Measurements from ENCODE around the gene TEKT1.
"Not testable (repeated sequence)": the region's sequence is repeated elsewhere in the genome, so short reads cannot be mapped to it uniquely, and the experiment has no call there.

Gene TEKT1

DNA sequence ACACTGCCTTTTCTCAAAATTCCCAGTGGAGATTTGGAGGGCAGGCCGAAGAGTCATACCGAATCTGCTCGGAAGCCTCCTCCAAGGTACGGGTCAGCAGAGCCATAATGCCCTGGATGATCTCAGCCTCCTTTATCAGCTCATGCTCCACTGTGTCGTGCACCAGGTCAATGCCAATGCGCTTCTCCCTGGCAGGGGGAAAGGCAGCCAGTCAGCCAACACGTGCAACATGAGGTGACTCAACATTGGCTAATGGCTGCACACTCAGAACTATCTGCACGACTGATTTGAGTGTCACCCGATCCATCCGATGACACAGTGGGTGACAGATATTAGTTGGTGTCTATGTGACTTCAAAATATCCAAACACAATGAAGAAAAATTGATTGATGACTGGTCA, 15.8 kb downstream of the TEKT1 start:
- no peak for DNase-seq

DNA sequence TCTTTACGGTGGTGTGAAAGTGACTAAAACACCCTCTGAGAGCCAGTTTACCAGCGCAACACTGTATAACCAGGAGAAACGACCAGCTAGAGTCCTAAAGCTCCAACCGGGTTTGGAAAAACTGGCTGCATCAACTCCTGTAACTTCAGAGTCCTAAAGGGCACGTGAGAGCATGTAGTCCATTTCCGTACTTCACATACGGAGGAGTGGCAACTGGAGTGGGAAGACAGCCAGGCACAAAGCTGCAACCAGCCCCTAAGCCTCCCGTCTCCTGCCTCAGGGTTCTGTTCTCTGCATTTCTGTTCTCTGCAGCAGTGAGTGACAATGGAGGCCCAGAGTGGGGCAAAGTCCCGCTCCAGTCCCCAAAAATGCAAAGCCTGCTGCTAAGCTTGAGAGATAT, 19.2 kb downstream of the TEKT1 start:
- DNase-seq = no peak

DNA sequence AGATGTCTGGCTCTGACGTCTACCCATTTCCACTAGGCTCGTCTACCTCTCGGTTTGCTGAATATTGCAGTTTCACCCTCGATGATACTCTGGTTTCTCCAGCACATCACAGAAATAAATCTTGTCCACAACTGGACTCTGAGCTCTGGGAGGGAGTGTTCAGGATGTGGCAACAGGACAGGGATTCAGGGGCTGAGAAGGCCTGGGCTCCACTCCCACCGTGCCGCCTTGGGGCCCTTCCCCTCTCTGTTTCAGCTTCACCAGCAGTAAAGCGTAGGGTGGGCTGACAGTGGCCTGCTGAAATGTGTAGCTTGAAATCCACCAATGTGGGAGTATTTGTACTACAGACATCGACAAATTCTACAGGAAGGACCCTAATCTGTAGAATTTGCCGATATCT, 20.0 kb downstream of the TEKT1 start:
- no peak for DNase-seq

- DNase-seq = no peak
Observed at GRCh38 chr17:6800422-6801027, 31.0 kb downstream of the TEKT1 start.

DNA sequence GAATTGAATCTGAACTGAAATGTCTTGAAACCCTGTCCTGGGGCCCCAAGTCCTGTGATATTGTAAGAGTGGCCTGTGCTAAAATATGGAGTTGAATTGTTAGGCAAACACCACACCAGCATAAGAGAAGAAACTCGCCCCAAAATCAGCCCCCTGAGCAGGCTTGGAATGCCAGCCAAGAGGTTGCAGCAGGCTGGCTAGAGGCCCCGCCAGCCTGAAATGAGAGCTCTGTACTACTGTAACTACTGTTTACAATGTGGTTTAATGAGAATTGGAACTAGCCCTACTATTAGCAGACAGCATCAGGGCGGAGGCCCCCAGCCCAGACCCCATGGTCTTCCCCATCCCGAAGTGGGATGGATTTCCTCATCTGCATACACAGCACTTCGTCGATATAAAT, 31.8 kb downstream of the TEKT1 start:
- no peak for DNase-seq

- DNase-seq = no peak
Observed at GRCh38 chr17:6797718-6798351, 33.7 kb downstream of the TEKT1 start.

DNA sequence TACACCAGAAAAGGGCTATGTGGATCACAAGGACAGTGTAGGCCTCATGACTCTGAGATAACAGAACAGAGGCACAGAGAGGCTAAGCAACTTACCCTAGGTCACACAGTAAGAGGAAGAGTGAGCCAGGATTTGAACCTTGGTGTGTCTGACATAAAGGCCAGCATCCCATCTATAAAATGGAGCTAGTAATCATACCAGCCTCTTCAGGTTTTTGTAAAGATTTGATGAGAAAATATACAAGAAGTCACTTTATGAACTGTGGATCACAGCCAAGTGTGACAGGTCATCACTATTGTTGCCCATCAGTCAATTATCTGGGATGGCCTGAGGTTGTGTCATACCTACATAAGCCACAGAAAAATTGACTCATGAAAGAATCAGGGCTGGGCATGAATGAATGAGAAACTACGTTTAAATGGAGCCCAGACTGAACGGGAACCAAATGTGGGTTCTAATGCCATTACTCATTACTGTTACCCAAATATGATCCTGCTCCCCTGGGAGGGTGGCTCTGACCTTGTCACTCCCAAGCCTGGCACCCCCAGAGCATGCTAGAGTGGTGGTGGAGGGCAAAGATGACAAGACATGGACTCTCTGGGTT, 34.5 kb downstream of the TEKT1 start:
- DNase-seq = no peak

DNA sequence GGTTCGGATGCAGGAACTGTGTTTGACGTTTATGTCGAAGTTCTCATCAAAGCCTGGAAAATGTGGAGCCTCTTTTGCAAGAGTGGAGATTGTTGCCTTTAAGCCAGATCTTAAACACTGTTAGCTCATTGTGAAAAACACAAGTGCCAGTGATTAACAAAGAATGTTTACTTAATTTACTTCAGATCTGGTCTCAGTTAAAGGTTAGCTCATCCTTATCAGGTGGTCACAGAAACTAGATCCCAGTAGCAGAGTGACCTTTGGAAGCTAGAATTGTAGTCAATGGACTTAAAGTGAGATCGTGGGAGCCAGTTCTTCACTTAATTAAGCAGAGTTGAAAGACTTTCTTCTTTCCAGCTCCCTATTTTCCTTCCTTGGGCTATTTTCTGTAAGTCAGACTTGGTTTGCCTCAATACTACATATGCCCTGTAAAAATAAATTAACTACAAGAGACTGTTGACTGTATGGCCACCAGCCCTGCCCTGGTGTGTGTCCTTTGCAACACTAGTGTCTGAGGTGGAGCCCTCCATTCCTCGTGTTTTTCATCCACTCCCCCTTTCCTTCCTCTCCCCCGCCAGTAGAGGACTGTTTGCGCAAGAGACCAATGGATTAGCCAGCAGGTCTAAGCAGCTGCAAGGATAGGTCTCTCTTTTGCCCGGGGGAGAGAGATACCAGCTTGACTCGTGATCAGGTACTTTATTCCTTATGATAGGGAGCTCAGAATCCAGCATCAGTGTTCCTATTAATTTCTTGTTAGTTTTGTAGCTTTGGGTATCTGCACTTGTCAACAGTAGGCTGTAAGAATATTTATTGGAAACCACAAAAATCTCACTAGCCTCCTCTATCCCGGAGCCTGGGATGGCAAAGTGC, 35.3 kb downstream of the TEKT1 start:
- no peak for DNase-seq

DNA sequence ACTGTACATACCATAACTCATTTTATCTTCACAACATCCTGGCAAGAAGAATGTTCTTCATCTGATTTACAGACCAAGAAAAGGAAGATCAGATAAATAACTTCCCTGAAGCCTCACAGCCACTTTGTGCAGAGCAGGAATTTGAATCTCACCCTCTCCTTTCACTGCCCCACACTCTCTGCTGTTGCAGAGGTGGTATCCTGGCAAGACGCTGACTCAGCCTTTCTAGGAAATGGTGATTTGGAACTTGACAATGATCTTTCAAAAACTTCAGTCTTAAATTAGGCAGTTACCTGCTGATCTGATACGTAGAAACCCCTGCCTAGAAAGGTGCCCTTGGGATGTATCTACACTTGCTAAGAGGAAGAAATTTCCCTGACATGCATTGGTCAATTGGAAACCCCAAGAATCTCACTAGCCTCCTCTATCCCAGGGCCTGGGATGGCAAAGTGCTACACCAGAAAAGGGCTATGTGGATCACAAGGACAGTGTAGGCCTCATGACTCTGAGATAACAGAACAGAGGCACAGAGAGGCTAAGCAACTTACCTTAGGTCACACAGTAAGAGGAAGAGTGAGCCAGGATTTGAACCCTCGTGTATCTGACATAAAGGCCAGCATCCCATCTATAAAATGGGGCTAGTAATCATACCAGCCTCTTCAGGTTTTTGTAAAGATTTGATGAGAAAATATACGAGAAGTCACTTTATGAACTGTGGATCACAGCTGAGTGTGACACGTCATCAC, 37.6 kb downstream of the TEKT1 start:
- no peak for DNase-seq

DNA sequence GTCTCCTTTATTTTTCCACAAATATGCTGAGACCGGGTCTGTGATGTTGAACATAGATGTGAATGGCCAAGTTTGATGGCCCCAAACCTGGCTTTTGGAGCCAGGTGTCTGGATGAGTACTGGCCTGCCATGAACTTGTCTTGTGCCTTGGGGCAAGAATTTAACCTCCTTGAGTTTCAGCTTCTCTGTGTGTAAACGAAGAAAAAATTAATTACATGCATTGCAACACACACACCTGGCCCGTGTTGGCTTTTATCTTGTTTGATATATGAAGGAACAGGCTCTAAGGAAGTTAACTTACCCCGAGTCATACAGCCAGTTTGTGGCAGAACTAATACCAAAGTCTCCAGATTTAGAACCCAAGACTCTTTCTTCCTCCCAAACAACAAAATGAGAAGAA, 42.4 kb downstream of the TEKT1 start:
- no peak for DNase-seq

DNA sequence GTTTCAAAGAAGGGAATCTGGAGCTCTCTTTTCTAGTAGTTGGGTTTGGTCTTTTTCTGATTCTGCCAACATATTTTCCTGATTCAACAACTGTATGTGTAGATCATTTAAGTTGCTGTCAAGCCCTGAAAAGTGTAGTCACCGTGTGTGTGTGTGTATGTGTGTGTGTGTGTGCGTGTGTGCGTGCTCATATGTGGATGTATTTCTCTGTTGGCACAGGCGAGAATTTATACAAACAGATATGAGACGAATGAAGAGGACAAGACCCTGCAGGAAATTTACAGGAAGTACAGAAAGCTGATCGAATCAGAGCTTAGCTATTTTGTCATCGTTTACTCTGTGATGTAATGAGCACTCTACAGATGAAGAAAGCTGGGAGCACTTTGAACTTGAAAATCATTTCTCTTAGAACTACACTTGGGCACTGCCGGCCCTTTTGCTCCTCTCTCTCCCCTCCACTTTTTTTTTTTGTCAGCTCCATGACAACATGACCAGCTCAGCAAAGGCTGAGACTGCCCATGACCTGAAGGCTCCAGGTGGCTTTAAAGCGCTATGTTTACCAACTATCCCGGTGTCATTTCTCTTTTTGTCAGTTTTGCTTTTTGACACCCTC, 44.3 kb downstream of the TEKT1 start:
- no peak for DNase-seq

DNA sequence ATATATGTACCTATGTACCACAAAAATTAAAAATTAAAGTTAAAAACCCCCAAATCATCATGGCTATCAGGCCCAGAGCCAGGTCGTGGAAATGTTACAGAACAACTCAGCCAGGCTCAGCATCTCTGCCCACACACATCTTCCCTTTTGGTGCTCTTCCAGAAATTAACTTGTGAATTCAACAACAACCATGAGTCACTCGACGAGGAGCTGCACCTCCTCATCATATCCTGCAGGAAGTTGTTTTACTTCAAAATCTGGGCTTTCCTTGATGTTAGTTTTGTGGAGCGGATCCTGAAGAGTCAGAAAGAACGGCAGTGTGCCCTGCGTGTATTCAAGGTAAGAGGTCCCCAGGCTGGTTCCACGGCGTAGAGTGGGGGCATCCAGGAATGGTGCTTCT, 44.9 kb downstream of the TEKT1 start:
- no peak for DNase-seq

GRCh38 chr17:6782244-6782643, 49.3 kb downstream of the TEKT1 start:
- no peak for DNase-seq

GRCh38 chr17:6780886-6781285, 50.6 kb downstream of the TEKT1 start:
- DNase-seq = no peak

GRCh38 chr17:6780001-6780400, 51.5 kb downstream of the TEKT1 start:
- DNase-seq = no peak

DNA sequence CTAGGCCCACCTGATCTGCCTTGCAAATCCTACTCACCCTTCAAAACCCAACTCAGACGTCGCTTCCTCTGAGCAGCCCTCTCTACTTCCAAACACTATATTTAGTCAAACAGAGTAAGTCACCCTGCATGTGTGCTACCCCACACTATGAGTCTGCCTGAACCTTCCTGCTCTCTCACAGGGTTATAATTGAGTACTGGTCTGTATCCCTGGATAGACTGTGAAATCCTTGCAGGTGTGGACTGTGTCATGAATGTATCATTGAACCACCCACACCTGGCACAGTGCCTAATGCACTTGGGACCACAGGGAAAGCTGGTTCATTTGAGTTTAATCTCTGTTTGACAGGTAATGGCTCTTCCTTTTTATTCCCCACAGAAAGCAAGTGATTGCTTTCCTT, 52.1 kb downstream of the TEKT1 start:
- no peak for DNase-seq

- no peak for DNase-seq
Observed at GRCh38 chr17:6775871-6776405, 55.6 kb downstream of the TEKT1 start, which contains the start of gene FBXO39. Gene FBXO39, plus strand, starts transcription at chr17:6776215. Its CDS starts 3,654 bp downstream, at chr17:6779869.

DNA sequence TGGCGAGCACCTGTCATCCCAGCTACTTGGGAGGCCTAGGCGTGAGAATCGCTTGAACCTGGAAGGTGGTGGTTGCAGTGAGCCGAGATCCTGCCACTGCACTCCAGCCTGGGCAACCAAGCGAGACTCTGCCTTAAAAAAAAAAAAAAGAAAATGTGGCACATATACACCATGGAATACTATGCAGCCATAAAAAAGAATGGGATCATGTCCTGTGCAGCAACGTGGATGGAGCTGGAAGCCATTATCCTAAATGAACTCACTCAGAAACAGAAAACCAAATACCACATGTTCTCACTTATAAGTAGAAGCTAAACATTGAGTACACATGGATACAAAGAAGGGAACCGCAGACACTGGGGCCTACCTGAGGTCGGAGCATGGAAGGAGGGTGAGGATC, 56.6 kb downstream of the TEKT1 start:
- not testable (repeated sequence) for DNase-seq

- DNase-seq = no peak
Observed at GRCh38 chr17:6772016-6772415, 59.5 kb downstream of the TEKT1 start.

- no peak for DNase-seq
Observed at GRCh38 chr17:6768447-6768846, 63.1 kb downstream of the TEKT1 start.

- no peak for DNase-seq
Observed at GRCh38 chr17:6761779-6762178, 69.8 kb downstream of the TEKT1 start.

DNA sequence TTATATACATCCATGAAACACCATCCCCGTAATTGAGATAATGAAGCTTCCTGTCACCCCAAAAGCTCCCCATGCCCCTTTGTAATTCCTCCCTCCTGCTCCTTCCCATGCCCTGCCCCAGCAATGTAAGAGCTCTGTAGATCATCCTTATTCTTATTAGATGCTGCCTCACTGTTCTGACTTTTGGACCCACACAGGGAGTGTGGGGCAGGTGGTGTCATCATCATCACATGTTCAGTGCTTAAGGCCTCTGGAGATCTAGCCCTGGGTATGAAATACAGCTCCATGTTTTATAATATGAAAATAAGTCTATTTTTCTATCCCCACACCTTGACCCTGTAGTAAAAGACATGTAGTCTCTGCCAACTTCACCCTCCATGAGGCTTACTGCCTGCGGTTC, 73.8 kb downstream of the TEKT1 start:
- no peak for DNase-seq
